ENCODE data around the gene KIRREL3. TPM values are rescaled to one million over a fixed set of nuclear protein-coding genes. Genes with fewer than 3 reads are reported as not detected.
A peak's percentile ranks its signal among the peaks of the same experiment; 100 is the strongest.
"Not testable (repeated sequence)": the region's sequence is repeated elsewhere in the genome, so short reads cannot be mapped to it uniquely, and the experiment has no call there.

KIRREL3 gene
- total RNA-seq, 1 experiment from 2014 or later = not detected

- in situ Hi-C loops (cut with HindIII; ENCODE audit: low pct_unique_long_range_greater_than_20kb, low sequenced_read_pairs) = no loop called here
- peak; percentile 57 for DNase-seq (ENCODE audit: low read depth, low spot score)
Measured at GRCh38 chr11:126969865-126970479, 30.6 kb downstream of the KIRREL3 start.

- peak; percentile 37 for DNase-seq (ENCODE audit: low read depth, low spot score)
- in situ Hi-C loops (cut with HindIII; ENCODE audit: low pct_unique_long_range_greater_than_20kb, low sequenced_read_pairs) = no loop called here
Measured at GRCh38 chr11:126968915-126969314, 31.7 kb downstream of the KIRREL3 start.

GRCh38 chr11:126965331-126965730 lies 35.2 kb downstream of the KIRREL3 start:
- in situ Hi-C loops (cut with HindIII; ENCODE audit: low pct_unique_long_range_greater_than_20kb, low sequenced_read_pairs) = no loop called here

GRCh38 chr11:126963603-126964363 lies 36.8 kb downstream of the KIRREL3 start:
- in situ Hi-C loops (cut with HindIII; ENCODE audit: low pct_unique_long_range_greater_than_20kb, low sequenced_read_pairs) = no loop called here
- peak; percentile 1 for DNase-seq (ENCODE audit: low read depth, low spot score)

More at GRCh38 chr11:126965331-126965730, 35.2 kb downstream of the KIRREL3 start:
- DNase-seq (ENCODE audit: low read depth, low spot score) = no peak

GRCh38 chr11:126963115-126963514 lies 37.5 kb downstream of the KIRREL3 start:
- in situ Hi-C loops (cut with HindIII; ENCODE audit: low pct_unique_long_range_greater_than_20kb, low sequenced_read_pairs) = no loop called here
- DNase-seq (ENCODE audit: low read depth, low spot score) = no peak

GRCh38 chr11:126959700-126960099 lies 40.9 kb downstream of the KIRREL3 start:
- no peak for DNase-seq (ENCODE audit: low read depth, low spot score)
- in situ Hi-C loops (cut with HindIII; ENCODE audit: low pct_unique_long_range_greater_than_20kb, low sequenced_read_pairs) = no loop called here

GRCh38 chr11:126956635-126957034 lies 43.9 kb downstream of the KIRREL3 start:
- DNase-seq (ENCODE audit: low read depth, low spot score) = no peak
- in situ Hi-C loops (cut with HindIII; ENCODE audit: low pct_unique_long_range_greater_than_20kb, low sequenced_read_pairs) = no loop called here

GRCh38 chr11:126952533-126952932 lies 48.0 kb downstream of the KIRREL3 start:
- in situ Hi-C loops (cut with HindIII; ENCODE audit: low pct_unique_long_range_greater_than_20kb, low sequenced_read_pairs); DNase-seq (ENCODE audit: low read depth, low spot score): not testable (repeated sequence)

- no peak for DNase-seq (ENCODE audit: low read depth, low spot score)
- in situ Hi-C loops (cut with HindIII; ENCODE audit: low pct_unique_long_range_greater_than_20kb, low sequenced_read_pairs) = no loop called here
Measured at GRCh38 chr11:126951465-126951864, 49.1 kb downstream of the KIRREL3 start.

GRCh38 chr11:126949066-126949891 lies 51.3 kb downstream of the KIRREL3 start:
- DNase-seq (ENCODE audit: low read depth, low spot score) = no peak
- in situ Hi-C loops (cut with HindIII; ENCODE audit: low pct_unique_long_range_greater_than_20kb, low sequenced_read_pairs) = no loop called here

GRCh38 chr11:126948563-126948962 lies 52.0 kb downstream of the KIRREL3 start:
- in situ Hi-C loops (cut with HindIII; ENCODE audit: low pct_unique_long_range_greater_than_20kb, low sequenced_read_pairs) = no loop called here
- no peak for DNase-seq (ENCODE audit: low read depth, low spot score)

- no peak for DNase-seq (ENCODE audit: low read depth, low spot score)
- in situ Hi-C loops (cut with HindIII; ENCODE audit: low pct_unique_long_range_greater_than_20kb, low sequenced_read_pairs) = no loop called here
Measured at GRCh38 chr11:126945319-126945718, 55.3 kb downstream of the KIRREL3 start.

- in situ Hi-C loops (cut with HindIII; ENCODE audit: low pct_unique_long_range_greater_than_20kb, low sequenced_read_pairs) = no loop called here
- DNase-seq (ENCODE audit: low read depth, low spot score) = no peak
Measured at GRCh38 chr11:126943316-126943715, 57.3 kb downstream of the KIRREL3 start.

GRCh38 chr11:126942146-126942545 lies 58.4 kb downstream of the KIRREL3 start:
- DNase-seq (ENCODE audit: low read depth, low spot score) = no peak
- in situ Hi-C loops (cut with HindIII; ENCODE audit: low pct_unique_long_range_greater_than_20kb, low sequenced_read_pairs) = no loop called here

GRCh38 chr11:126939552-126939951 lies 61.0 kb downstream of the KIRREL3 start:
- in situ Hi-C loops (cut with HindIII; ENCODE audit: low pct_unique_long_range_greater_than_20kb, low sequenced_read_pairs) = no loop called here
- no peak for DNase-seq (ENCODE audit: low read depth, low spot score)

GRCh38 chr11:126938718-126939117 lies 61.9 kb downstream of the KIRREL3 start:
- in situ Hi-C loops (cut with HindIII; ENCODE audit: low pct_unique_long_range_greater_than_20kb, low sequenced_read_pairs) = no loop called here
- DNase-seq (ENCODE audit: low read depth, low spot score) = no peak

GRCh38 chr11:126930091-126930841 lies 70.3 kb downstream of the KIRREL3 start:
- DNase-seq (ENCODE audit: low read depth, low spot score) = peak; percentile 58
- in situ Hi-C loops (cut with HindIII; ENCODE audit: low pct_unique_long_range_greater_than_20kb, low sequenced_read_pairs) = no loop called here
